ENCODE data around the gene ZSCAN1. TPM values are rescaled to one million over a fixed set of nuclear protein-coding genes. Genes with fewer than 3 reads are reported as not detected.

The ZSCAN1 gene
- total and polyA plus RNA-seq, 2 donors from 2014 or later: 0.98 to 2.8 TPM

DNA sequence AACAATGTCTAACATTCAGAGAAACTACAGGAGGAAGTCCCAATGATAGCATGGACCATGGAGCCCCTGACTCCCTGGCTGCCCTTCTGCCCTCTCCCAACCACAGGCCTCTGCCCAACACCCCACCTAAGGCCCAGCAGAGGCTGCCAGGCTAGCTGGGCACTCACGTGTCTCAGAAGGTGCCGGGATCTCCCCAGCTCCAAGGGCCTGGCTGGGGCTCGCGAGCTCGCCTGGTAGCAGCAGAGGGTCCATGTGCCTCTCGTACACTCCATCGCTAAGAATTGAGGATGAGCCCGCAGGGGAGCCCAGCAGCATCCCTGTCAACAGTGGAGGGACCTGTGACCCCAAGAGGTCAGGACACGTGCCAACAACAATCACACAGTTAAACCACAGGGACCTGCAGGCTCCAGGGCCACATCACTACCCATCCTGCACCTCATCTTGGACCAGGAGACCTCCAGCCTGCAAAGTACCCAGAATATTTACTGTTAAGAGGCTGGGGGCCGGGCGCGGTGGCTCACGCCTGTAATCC lies 54.8 kb downstream of the ZSCAN1 start:
- Histone ChIP-seq H3K9ac (ENCODE audit: low read length in 3 of 3) (no peak overlapping the region), H3K27ac (ENCODE audit: low read depth in 2 of 2, low read length in 2 of 2) (no peak overlapping the region), H3K36me3 (ENCODE audit: control insufficient read depth in 2 of 3, insufficient read depth in 3 of 3, low read length in 3 of 3) (peaks cover 2 to 26% (median 2%) of the 10 kb centered on the region in 3 donors), H3K4me3 (ENCODE audit: low read length in 3 of 3) (no peak overlapping the region), H3K4me1 (ENCODE audit: control insufficient read depth in 2 of 3, insufficient read depth in 2 of 3, low read depth in 1 of 3, low read length in 3 of 3) (no peaks in the 10 kb centered on the region), H3K27me3 (ENCODE audit: control insufficient read depth, insufficient read depth, low read length) (no peaks in the 10 kb centered on the region), H3K9me3 (ENCODE audit: control insufficient read depth in 2 of 3, insufficient read depth in 1 of 3, low read length in 3 of 3) (peaks cover 2 to 7% (median 3%) of the 10 kb centered on the region in 3 donors)
- no peak for DNase-seq
- intact Hi-C loops (cut with DNase I): no loop called here
- TF ChIP-seq, protein P1, sequence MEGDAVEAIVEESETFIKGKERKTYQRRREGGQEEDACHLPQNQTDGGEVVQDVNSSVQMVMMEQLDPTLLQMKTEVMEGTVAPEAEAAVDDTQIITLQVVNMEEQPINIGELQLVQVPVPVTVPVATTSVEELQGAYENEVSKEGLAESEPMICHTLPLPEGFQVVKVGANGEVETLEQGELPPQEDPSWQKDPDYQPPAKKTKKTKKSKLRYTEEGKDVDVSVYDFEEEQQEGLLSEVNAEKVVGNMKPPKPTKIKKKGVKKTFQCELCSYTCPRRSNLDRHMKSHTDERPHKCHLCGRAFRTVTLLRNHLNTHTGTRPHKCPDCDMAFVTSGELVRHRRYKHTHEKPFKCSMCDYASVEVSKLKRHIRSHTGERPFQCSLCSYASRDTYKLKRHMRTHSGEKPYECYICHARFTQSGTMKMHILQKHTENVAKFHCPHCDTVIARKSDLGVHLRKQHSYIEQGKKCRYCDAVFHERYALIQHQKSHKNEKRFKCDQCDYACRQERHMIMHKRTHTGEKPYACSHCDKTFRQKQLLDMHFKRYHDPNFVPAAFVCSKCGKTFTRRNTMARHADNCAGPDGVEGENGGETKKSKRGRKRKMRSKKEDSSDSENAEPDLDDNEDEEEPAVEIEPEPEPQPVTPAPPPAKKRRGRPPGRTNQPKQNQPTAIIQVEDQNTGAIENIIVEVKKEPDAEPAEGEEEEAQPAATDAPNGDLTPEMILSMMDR (IDR thresholded peaks at IDR 0.05; ENCODE audit: borderline replicate concordance, extremely low read depth, insufficient read depth): no peak
- no peak for FAIRE-seq

- DNase-seq (no peak), FAIRE-seq (no peak)
- Histone ChIP-seq H3K9me3 (ENCODE audit: control insufficient read depth in 2 of 3, insufficient read depth in 1 of 3, low read length in 3 of 3) (no peaks in the 10 kb centered on the region), H3K9ac (ENCODE audit: low read length in 3 of 3) (no peak overlapping the region), H3K27ac (ENCODE audit: low read depth in 2 of 2, low read length in 2 of 2) (no peak overlapping the region), H3K27me3 (ENCODE audit: control insufficient read depth, insufficient read depth, low read length) (no peaks in the 10 kb centered on the region), H3K4me3 (ENCODE audit: low read length in 3 of 3) (no peak overlapping the region), H3K36me3 (ENCODE audit: control insufficient read depth in 2 of 3, insufficient read depth in 3 of 3, low read length in 3 of 3) (peaks cover 0 to 17% (median 0%) of the 10 kb centered on the region in 3 donors), H3K4me1 (ENCODE audit: control insufficient read depth in 2 of 3, insufficient read depth in 2 of 3, low read depth in 1 of 3, low read length in 3 of 3) (no peaks in the 10 kb centered on the region)
- intact Hi-C loops (cut with DNase I): no loop called here
- TF ChIP-seq, protein P1 (IDR thresholded peaks at IDR 0.05; ENCODE audit: borderline replicate concordance, extremely low read depth, insufficient read depth): no peak
These were observed 56.0 kb downstream of the ZSCAN1 start for GRCh38 chr19:58089846-58090245.

- intact Hi-C loops (cut with DNase I): no loop called here
- no peak overlapping the region for H3K27ac ChIP-seq (ENCODE audit: low read depth in 2 of 2, low read length in 2 of 2)
- no peaks in the 10 kb centered on the region for H3K27me3 ChIP-seq (ENCODE audit: control insufficient read depth, insufficient read depth, low read length)
- TF ChIP-seq, protein P1 (IDR thresholded peaks at IDR 0.05; ENCODE audit: borderline replicate concordance, extremely low read depth, insufficient read depth): no peak
- H3K9ac ChIP-seq (ENCODE audit: low read length in 3 of 3): no peak overlapping the region
- H3K4me1 ChIP-seq (ENCODE audit: control insufficient read depth in 2 of 3, insufficient read depth in 2 of 3, low read depth in 1 of 3, low read length in 3 of 3): no peaks in the 10 kb centered on the region
- no peak overlapping the region for H3K4me3 ChIP-seq (ENCODE audit: low read length in 3 of 3)
- peaks cover 0 to 1% (median 0%) of the 10 kb centered on the region in 3 donors for H3K9me3 ChIP-seq (ENCODE audit: control insufficient read depth in 2 of 3, insufficient read depth in 1 of 3, low read length in 3 of 3)
- FAIRE-seq (no peak), DNase-seq (no peak)
- peaks cover 0 to 7% (median 0%) of the 10 kb centered on the region in 3 donors for H3K36me3 ChIP-seq (ENCODE audit: control insufficient read depth in 2 of 3, insufficient read depth in 3 of 3, low read length in 3 of 3)
These were observed 57.6 kb downstream of the ZSCAN1 start for GRCh38 chr19:58091251-58091995.

All from kidney (tissue), 14 donors.